ENCODE data around the gene MSANTD1.
A peak's percentile ranks its signal among the peaks of the same experiment; 100 is the strongest.

MSANTD1 gene

DNA sequence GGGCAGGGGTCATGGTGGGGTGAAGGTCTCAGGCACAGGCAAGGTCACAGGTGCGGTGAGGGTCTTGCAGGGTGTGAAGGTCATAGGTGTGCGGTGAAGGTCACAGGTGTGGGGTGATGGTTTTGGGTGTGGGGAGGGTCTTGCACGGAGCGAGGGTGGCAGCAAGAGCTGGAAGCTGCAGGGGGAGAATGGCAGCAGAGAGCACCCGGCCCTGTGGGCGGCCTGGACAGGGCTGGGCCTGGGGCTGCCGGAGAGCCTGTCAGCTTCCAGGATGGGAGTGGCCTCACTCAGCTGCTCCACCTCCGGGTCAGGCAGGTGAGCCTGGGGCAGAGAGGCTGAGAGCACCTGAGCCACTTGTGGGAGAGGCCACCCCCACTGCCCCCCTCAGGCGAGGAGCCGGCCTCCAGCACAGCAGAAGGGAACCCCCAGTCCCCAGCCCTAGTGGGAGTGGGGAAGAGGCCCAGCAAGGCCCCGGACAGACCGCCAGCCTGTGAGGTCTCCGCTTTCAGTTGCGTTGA lies 1.5 kb downstream of the MSANTD1 start:
- DNase-seq: no peak

DNA sequence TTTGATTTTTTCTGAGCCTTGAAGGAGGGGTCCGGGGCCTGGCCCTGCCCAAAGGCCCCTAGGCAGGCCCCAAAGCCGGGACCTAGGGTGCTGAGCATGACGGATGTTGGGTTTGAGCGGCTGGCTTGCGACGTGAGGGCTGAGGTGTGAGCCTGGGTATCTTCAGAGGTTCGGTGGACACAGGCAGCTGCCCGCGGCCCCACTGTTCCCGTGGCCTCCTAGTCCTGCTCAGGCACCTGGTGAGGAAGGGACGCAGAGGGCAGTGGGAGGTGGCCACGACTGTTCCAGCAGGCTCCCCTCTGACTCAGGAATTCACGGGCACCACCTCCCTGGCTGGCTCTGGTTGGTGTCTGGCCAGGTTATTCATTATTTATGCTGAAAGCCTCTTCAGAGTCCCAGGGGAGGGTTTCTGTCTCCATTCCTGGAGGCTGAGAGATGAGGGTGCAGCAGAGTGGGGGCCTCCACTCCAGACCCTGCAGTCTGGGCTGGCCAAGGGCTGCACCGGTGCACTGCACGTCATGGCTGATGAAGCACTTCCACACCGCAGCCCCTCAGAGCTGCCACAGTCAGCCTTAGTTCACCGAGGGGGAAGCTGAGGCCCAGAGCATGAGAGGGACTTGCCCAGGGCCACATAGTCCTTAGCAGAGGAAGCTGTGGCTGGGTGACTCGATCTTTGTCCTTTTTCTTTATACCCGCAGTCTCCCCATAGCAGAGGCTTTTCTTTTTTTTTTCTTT lies 2.2 kb downstream of the MSANTD1 start:
- peak; percentile 39 for DNase-seq

DNA sequence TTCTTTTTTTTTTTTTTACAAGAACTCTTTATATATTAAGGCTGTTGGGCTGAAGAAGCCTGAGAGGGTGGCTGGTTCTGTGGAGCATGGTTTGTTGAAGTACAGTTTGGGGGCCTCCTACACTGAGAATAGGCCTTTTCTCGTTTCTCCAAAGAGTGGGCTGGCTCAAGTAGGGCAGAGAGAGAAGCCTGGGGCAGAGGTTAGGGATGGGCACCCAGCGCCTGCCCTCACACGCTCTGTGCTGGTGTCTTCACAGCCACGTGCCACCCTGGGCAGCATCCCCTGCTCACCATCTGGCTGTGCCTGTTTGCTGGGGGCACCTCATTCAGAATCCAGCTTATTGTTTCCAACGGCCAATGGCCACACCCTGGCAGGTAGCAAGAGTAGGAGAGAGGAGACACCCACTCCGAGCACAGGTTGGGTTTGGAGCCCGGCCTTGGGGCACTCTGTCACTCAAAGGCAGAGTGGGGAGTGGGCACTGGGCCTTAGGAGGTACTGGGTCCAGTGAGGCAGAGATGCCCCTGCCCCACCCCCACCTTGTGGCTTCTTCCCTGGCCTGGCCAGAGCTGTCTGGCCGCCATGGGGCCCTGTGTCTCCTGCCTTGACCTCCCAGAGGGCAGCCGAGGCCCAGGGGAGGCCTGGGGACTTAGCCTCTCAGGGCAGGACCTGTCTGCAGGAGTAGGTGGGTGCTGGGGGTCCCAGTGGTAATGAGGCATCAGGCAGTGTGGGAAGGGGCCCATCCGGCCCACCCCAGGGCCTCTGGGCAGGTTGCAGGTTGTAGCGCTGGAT lies 2.9 kb downstream of the MSANTD1 start:
- DNase-seq: no peak

DNA sequence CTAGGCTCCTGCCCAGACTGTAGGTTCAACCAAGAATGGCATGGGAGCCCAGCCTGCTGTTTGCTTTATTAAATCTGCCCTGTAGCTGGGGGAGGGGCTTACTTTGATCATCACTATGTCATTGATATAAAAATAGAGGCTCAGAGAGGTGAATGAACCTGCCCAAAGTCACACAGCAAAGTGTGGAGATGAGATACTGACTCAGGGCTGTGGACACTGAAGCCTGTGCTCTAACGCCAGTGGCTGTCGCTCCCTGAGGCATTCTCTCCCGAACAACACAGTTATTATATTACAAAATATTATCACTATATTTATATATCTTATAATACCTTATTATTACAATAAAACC lies 3.5 kb downstream of the MSANTD1 start:
- no peak for DNase-seq

DNA sequence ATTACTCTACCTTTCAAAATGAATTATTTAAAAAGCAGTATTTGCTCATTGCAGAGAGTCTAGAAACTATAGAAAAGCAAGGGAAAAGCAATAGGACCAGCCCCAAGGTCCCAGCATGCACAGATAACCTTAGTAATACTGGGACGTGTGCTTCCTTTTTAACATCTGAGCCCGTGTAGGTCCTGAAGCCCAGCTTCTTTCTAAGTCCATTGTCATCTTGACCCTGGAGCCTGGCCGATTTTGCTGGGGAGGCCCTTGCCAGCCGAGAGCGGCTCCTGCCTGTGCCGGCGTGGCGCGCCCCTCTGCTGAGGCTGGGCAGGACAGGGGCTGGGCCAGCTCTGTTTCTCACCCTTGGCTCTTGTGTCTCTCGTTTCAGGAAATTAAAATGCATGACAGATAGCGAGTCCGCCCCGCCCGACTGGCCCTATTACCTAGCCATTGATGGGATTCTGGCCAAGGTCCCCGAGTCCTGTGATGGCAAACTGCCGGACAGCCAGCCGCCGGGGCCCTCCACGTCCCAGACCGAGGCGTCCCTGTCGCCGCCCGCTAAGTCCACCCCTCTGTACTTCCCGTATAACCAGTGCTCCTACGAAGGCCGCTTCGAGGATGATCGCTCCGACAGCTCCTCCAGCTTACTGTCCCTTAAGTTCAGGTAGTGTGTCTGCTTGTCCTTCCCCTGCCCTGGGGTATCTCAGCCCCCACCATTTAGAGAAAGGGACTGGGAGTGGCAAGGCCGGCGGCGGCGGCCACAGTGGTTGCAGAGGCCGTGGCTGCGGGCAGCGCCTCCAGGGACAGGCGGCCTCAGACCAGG lies 4.1 kb downstream of the MSANTD1 start:
- DNase-seq: no peak

DNA sequence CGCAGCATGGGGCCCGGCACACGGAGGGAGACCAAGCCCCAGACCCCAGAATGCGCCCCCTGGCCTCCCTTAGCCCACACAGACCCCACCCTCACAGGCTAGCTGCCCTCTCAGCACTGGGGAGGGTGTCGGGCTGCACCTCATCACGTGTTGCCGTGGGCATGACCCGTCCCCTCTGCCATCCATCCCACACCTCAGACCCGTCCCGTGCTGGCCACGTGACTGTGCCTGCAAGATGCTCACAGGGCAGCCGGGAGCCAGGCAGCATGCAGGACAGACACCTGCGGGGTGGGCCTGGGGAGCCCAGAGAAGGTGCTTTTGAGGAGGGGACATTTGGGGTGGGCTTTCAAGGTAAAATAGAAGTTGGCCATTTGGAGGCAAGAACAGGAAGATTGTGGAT lies 4.8 kb downstream of the MSANTD1 start:
- DNase-seq: no peak

DNA sequence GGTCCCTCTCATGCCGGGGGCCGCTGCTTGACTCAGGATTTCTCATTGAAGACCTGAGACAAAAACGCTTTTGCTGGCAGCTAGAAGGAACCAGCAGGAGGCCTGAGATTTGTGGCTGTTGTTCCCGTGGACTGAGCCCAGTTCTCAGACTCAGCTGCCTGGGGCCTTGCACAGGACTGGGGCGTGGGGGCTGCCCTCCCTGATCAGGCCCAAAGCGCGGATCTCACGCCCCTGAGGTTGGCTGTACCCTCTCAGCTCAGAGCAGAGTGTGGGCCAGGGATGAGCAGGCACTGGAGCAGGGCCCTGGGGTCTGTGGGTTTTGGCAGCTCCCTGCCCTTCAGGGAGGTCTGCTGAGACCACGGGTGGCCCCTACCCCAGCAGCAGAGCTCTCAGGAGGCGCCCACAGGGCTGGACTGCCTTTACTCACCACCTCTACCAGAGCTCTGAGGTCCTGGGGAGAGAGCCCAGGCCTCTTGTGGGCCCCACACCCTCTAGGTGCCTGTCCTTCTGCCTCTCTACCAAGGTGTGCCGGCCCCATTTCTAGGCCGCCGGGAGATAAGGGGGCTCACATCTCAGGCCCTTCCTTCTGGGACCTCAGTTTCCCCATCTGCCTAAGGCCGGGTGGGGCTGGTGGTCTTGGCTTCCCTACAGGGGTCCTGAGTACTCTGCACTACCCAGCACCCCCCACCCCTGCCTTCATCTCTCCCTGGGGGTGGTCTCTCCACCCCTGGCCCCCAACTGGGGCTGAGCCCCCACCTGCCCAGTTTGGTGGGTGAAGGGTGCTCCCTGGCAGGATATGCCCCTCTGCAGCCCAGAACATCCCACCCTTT lies 5.6 kb downstream of the MSANTD1 start:
- no peak for DNase-seq

DNA sequence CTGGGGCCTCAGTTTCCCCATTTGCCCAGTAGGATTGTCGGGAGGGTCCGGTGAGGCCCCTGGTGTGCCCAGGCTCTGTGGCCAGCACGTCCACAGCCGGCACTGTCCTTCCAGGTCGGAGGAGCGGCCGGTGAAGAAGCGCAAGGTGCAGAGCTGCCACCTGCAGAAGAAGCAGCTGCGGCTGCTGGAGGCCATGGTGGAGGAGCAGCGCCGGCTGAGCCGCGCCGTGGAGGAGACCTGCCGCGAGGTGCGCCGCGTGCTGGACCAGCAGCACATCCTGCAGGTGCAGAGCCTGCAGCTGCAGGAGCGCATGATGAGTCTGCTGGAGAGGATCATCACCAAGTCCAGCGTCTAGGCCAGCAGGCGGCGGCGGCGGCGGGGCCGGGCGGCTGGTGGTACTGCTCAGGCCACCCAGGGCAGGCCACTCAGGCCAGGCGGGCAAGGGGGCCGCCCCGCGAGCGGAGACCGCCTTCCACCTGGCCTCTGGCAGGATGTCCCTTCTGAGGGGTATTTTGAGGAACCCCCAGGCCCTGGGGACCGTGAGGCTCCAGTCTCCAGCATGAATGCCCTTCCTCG lies 6.7 kb downstream of the MSANTD1 start:
- no peak for DNase-seq

DNA sequence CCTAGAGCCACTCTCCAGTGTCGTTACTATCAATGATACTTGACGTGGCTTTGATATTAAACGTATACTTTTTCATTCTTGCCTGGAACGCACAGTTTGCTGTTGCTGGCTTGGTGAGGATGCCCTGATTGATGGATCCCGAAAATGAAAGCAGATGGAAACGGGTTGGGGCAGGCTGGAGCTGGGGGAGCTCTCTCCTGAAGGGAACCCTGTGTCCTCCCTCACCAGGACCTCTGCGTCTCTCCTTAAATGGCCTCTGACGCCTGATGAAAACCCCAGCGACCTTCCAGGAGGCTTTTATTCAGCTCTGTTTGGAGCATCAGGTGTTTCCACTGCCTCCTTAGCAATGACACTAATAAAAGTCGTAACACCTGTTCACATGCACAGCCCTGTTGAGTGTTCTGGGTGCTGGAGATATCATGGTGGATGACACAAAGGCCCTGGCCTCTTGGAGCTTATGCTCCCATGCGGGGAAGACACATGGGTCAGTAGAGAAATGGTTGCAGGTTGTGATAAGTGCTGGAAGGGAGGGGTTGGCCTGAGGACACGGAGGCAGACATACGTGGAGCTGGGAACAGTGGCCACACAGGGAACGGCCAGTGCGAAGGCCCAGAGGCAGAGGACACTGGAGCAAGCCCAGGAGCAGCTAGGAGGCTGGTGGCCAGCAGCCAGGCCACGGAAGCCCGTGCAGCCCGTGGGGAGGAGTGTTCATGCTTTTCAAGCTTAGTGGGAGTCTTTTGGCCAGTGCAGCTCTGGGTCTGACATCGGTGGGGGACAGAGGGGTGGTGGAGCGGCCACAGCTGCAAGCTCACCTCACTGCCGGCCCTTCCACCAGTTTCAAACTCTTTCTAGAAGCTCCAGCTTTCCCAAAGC lies 7.5 kb downstream of the MSANTD1 start:
- no peak for DNase-seq

DNA sequence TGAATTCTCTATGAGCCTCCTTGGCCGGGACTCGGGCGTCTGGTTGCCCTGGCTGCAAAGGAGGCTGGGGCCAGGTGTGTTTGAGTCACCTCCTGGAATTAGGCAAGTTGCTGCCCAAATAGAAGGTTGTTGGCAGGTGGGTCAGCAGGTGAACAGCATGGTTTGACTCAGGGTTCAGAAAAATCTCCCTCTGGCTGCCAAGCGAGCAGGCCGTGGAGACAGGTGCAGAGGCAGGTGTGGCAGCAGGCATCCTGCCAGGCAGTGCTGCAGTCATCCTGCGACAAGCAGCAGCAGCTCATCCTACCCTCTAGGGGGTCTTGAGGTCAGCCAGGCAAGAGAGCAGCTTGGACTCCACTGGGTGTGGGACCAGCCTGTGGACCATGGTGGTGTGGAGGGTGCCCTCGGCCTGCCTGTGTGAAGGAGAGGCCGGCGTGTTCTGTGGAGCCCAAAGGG lies 8.2 kb downstream of the MSANTD1 start:
- no peak for DNase-seq

DNA sequence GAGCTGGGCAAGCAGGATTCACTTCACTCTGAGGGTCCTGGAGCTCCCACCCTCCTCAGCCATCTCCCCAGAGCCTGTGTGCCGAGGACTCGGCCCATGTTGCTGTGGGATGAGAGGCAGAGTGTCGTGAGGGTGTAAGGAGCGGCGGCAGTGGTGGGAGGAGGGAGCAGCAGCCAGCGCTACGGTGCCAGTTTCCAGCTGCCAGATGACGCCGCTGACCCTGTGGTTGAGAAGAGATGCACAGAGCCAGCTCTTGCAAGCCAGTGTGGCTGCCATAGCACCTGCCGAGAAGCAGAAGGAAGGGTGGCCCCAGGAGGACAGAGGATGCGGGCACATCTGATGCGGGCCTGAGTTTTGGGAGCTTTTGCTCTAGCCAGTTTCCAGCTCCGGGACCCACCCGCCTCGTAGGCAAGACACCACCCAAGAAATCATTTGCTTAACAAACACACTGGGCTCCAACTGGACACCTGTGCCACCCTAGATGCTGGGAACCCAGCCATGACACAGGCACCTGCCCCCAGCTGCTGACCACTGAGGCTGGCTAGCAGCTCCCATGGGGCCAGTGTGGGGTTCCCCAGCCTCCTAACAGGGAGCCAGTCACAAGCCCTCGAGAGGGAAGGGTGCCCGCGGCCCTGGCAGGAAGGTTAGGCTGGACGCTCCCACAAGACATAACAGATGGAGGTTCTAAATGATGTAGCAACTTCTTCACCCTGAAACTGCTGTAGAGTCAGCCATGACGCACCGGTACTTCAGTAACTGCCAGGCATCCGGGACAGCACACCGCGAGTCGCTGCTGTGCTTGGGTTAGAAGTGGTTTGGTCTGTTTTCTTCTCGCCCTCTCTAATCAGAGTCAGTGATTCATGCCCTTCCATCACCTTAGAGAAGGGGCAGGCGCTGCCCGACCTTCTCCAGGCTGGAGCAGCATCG lies 8.9 kb downstream of the MSANTD1 start:
- DNase-seq: no peak

DNA sequence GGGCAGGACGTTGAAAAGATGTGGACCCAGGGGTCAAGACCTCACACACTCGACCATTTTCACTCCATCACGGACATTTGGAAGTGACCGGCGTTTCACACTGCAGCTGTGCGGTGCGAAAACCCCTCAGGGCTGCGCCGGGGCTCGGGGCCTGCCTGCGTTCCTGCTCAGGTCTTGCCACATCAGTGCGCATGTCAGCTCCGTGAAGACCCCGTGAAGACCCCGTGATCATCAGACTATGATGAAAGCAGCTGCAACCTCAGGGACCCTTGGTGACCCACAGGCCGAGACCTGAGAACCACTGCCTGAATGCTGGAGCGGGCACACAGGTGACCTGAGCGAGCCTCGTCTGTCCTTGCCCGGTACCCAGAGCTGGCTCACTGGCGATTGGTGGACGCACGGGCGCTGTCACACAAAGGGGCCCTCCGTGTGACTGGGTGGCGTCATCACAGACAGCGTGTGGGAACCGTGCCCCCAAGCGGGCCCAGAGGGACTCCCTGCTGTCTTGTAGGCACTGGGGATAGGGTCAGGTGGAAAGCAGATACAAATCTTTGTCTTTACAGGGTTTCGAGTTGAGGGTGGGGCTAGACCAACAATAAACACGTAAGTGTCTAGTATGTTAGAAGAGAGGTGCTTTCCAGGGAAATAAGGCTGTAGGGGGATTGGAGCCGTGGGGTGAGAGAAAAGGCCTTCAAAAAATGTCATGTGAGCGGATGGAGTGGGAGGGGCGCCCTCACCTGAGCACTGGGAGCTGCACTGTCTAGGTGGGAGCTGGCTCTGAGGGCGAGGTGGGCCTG lies 12.7 kb downstream of the MSANTD1 start:
- no peak for DNase-seq

DNA sequence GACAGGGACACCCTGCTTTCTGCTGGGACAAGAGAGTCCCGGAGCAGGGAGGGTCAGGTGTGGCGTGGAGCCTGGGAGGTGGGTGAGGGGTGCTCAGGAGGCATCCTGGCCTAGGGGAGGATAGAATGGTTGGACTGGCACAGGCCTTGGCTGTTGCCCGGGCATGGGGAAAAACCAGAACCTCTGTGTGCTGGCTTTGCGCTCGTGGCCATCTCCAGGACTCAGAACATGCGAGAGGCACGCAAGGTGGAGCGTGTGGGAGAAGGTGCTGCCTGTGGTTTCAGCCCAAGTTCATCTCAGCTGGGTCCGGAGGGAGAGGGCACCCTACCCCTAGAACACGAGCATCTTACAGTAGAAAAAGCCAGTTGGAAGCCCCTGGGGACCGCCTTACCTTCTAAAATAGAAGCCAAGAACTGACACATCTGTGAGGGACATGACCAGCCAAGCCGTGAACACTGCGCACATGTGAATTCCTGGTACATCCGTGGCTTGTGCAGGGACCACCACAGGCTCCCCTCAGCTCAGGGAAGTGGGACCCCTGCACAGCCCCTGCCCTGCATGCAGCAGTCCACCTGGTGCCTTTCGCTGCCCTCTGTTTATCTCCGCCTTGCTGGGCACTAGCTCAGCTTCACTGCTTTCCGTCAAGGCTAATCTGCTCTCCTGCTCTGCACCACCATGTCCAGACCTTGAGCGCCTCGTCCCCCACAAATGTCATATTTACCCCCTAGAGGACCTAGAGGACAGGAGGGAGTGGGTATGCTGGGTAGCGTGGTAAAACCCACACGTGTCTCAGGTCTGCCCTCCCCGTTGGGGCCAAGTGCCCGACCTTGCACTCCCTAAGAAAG lies 13.5 kb downstream of the MSANTD1 start:
- DNase-seq: no peak

DNA sequence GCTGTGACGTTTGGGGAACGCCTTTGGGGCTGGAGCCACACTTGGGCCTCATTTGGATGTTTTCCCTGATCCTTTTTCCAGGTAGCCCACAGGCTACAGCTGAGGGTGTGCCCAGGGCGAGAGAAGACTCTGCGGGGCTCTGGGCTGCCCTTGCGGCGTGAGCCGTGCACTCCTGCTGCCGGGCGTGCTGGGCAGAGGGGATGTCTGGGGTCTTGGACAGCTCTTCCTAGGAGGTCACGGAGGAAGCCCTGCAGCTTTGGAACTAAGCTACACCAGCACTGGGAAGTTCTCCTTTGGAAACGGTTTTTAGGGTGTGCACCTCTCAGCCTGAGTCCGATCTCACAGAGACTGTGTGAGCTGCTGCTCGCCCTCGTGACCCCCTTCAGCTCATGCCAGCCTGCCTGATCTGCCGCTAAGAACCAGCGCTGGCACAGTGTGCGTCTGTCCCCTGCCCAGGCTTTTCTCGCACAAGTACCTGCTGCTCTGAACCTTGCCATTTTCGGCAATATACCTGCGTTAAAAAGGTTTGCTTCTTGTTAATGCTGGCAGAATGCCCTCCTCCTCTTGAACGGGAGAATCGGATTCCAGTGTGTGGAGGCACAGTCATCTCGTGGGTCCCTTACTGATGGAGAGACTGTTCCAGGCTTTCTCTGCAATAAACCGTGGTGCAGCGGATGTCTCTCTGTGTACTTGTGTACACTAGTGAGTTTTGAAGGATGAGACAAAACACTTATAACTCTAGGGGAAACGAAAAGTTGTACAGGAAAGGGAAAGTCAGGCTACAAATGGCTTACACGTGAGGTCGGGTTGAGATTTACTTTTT lies 14.3 kb downstream of the MSANTD1 start:
- DNase-seq: no peak

DNA sequence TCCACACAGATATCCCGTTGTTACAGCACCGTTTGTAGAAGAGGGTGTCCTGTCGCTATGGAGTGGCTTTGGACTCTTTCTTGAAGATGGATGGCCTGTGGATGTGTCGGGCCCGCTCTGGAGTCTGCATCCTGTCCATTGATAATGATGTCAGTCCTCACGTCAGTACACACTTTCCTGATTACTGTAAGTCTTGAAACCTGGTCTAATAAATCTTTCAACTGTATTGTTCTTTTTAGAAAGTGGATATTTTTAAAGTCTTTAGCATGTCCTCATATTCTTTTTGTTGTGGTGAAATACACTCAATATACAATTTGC lies 14.9 kb downstream of the MSANTD1 start:
- no peak for DNase-seq

DNA sequence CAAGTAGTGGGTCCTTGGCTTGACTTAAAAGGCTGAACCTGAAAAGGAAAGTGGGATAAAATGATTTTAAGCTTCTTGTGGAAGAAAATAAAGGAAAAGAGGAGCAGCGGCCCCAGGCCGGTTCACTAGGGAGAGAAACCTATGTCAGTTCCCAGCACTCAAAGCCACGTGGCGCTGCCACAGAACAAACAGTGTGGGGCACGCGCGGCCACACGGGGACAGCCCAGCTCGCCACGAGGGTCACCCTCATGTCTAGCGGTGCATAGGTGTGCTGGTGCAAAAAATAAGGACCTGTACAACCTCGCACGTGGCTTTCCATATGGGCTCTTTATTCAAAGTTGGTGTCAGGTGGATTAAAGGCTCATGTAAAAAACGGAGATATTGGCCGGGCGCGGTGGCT lies 17.1 kb downstream of the MSANTD1 start:
- DNase-seq: no peak

Data from NCI-H2107 (cell line).